ENCODE results near the gene OXT. TPM values are rescaled to one million over a fixed set of nuclear protein-coding genes. Genes with fewer than 3 reads are reported as not detected.

Gene OXT
- total RNA-seq, 4 donors from 2014 or later: 1.8 TPM; not detected in 3

GRCh38 chr20:3032624-3033023 lies 38.8 kb upstream of the OXT start:
- WGBS, 2 donors: 83% methylated on average over 8 of the region's 8 CpGs

GRCh38 chr20:3037654-3038053 lies 33.8 kb upstream of the OXT start:
- Histone ChIP-seq H3K27ac (no peak overlapping the region), H3K27me3 (no peaks in the 10 kb centered on the region), H3K4me1 (peaks cover 0 to 14% (median 7%) of the 10 kb centered on the region in 4 donors), H3K36me3 (peaks cover 0 to 69% (median 0%) of the 10 kb centered on the region in 3 donors), H3K4me3 (no peak overlapping the region), H3K9me3 (no peaks in the 10 kb centered on the region)
- 74 to 83% methylated on average over 3 of the region's 3 CpGs for WGBS, 2 donors
- DNase-seq (ENCODE audit: low spot score in 2 of 2): no peak
- no peak for TF ChIP-seq POLR2A (IDR thresholded peaks at IDR 0.05)
- TF ChIP-seq EP300 (IDR thresholded peaks at IDR 0.05): no peak
- TF ChIP-seq CTCF (IDR thresholded peaks at IDR 0.05): no peak

More at GRCh38 chr20:3032624-3033023, 38.8 kb upstream of the OXT start:
- DNase-seq (ENCODE audit: low spot score in 2 of 2): peak; percentile 44 to 52
- Histone ChIP-seq H3K27ac (peak overlapping the region in 1 of 4 donors; percentile 8), H3K36me3 (peaks cover 0 to 85% (median 0%) of the 10 kb centered on the region in 3 donors), H3K27me3 (no peaks in the 10 kb centered on the region), H3K4me1 (no peaks in the 10 kb centered on the region), H3K9me3 (no peaks in the 10 kb centered on the region), H3K4me3 (no peak overlapping the region)
- peak in 1 of 2 donors; percentile 41 for TF ChIP-seq EP300 (IDR thresholded peaks at IDR 0.05)
- no peak for TF ChIP-seq POLR2A (IDR thresholded peaks at IDR 0.05)

DNA sequence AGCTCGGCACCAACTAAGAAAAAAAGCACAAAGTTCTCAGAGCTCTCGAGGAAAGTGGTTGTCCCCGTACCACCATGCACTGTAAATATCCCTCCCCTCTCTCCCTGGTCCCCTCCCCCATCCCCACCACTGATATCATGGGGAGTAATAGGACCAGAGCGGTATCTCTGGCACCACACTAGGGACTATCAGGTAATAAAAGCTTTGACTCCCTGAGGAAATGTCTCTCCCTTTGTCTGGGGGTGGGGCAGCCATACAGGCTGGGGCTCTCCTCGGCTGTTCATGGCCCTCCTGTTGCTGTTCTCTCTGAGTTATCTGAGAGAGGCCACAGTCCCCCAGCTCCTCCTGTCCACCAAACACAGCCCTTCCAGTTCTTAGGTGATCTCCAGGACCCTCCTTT lies 33.0 kb upstream of the OXT start:
- H3K27me3 ChIP-seq: no peaks in the 10 kb centered on the region
- no peak for DNase-seq (ENCODE audit: low spot score in 2 of 2)
- H3K36me3 ChIP-seq: peaks cover 0 to 69% (median 0%) of the 10 kb centered on the region in 3 donors
- no peak overlapping the region for H3K27ac ChIP-seq
- 60 to 65% methylated on average over 5 of the region's 5 CpGs for WGBS, 2 donors
- no peaks in the 10 kb centered on the region for H3K9me3 ChIP-seq
- H3K4me3 ChIP-seq: no peak overlapping the region
- no peak for TF ChIP-seq EP300 (IDR thresholded peaks at IDR 0.05)
- no peak for TF ChIP-seq POLR2A (IDR thresholded peaks at IDR 0.05)
- no peak for TF ChIP-seq CTCF (IDR thresholded peaks at IDR 0.05)
- H3K4me1 ChIP-seq: peaks cover 0 to 22% (median 13%) of the 10 kb centered on the region in 4 donors

DNA sequence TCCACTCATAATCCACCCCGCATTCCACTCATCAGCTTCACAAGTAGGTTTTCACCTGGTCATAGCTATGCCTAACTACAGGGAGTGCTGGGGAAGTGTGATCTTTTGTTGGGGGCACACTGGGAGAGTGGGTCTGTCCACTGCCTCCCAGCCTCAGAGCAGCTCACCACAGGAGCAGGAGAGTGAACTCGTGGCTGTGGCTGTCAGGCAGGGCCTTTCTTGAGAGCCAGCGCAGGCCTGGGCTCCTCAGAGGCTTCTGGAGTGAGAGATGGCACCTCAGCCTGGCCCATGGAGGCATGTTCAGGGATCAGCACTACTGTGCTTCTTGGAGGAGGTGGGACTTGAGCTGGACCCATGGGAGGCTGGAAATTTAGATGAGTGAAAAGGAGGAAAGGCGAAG lies 32.0 kb upstream of the OXT start:
- TF ChIP-seq CTCF (IDR thresholded peaks at IDR 0.05): no peak
- no peak for TF ChIP-seq POLR2A (IDR thresholded peaks at IDR 0.05)
- TF ChIP-seq EP300 (IDR thresholded peaks at IDR 0.05): no peak
- no peaks in the 10 kb centered on the region for H3K9me3 ChIP-seq
- no peak overlapping the region for H3K4me3 ChIP-seq
- peaks cover 0 to 25% (median 13%) of the 10 kb centered on the region in 4 donors for H3K4me1 ChIP-seq
- no peaks in the 10 kb centered on the region for H3K27me3 ChIP-seq
- 91 to 94% methylated on average over 4 of the region's 4 CpGs for WGBS, 2 donors
- peaks cover 0 to 64% (median 0%) of the 10 kb centered on the region in 3 donors for H3K36me3 ChIP-seq
- no peak overlapping the region for H3K27ac ChIP-seq
- DNase-seq (ENCODE audit: low spot score in 2 of 2): no peak

DNA sequence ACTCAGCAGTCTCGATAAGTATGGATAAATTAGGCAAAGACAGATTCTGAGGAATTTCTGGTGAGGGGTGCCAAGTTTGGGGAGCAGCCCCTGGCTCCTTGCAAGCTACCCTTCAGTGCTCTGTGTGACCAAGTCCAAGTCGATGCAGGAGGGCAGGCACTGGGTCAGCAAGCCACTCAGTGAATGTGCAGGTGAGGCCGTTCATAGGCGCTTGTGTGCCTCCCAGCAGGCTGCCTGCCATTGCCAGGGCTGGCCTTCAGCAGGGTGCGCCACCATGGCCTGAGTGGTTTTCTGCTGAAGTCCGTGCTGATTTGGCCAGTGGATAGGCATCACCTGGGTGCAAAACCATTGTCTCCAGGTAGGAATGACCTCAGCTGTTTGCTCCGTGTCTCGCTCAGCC lies 31.3 kb upstream of the OXT start:
- DNase-seq (ENCODE audit: low spot score in 2 of 2): no peak

More for the DNA sequence above, 31.3 kb upstream of the OXT start:
- 91 to 94% methylated on average over 8 of the region's 8 CpGs for WGBS, 2 donors
- H3K9me3 ChIP-seq: no peaks in the 10 kb centered on the region
- no peak for TF ChIP-seq CTCF (IDR thresholded peaks at IDR 0.05)
- TF ChIP-seq POLR2A (IDR thresholded peaks at IDR 0.05): no peak
- no peak for TF ChIP-seq EP300 (IDR thresholded peaks at IDR 0.05)
- peaks cover 0 to 31% (median 13%) of the 10 kb centered on the region in 4 donors for H3K4me1 ChIP-seq
- no peaks in the 10 kb centered on the region for H3K27me3 ChIP-seq
- H3K27ac ChIP-seq: no peak overlapping the region
- H3K36me3 ChIP-seq: peaks cover 0 to 57% (median 0%) of the 10 kb centered on the region in 3 donors
- no peak overlapping the region for H3K4me3 ChIP-seq
